NCI-H146 (cell line): ENCODE results near the gene VIPR1.

Experiments
- DNase-seq: peaks from one replicate; lab custom pipeline; 2025; lab: John Stamatoyannopoulos, UW

The VIPR1 gene

GRCh38 chr3:42510325-42510724 is 7.9 kb downstream of the VIPR1 start:
- no peak for DNase-seq

- DNase-seq, result no peak
These were observed 8.8 kb downstream of the VIPR1 start for GRCh38 chr3:42511201-42511600.

- DNase-seq, result no peak
These were observed 9.3 kb downstream of the VIPR1 start for GRCh38 chr3:42511736-42512135.

GRCh38 chr3:42513121-42513520 is 10.7 kb downstream of the VIPR1 start:
- DNase-seq, result no peak

GRCh38 chr3:42513521-42513920 is 11.1 kb downstream of the VIPR1 start:
- DNase-seq, result no peak

- no peak for DNase-seq
These were observed 12.4 kb downstream of the VIPR1 start for GRCh38 chr3:42514876-42515275.

GRCh38 chr3:42515391-42515916 is 13.0 kb downstream of the VIPR1 start:
- DNase-seq, result no peak

- DNase-seq, result no peak
These were observed 13.5 kb downstream of the VIPR1 start for GRCh38 chr3:42515976-42516375.

- DNase-seq, result no peak
These were observed 14.0 kb downstream of the VIPR1 start for GRCh38 chr3:42516443-42516842.

GRCh38 chr3:42517117-42517516 is 14.7 kb downstream of the VIPR1 start:
- no peak for DNase-seq

- no peak for DNase-seq
These were observed 16.5 kb downstream of the VIPR1 start for GRCh38 chr3:42518800-42519567.

- DNase-seq, result no peak
These were observed 17.1 kb downstream of the VIPR1 start for GRCh38 chr3:42519568-42519962.

GRCh38 chr3:42520336-42520735 is 17.9 kb downstream of the VIPR1 start:
- no peak for DNase-seq

- DNase-seq, result no peak
These were observed 18.5 kb downstream of the VIPR1 start for GRCh38 chr3:42520906-42521305.

GRCh38 chr3:42524751-42525150 is 22.3 kb downstream of the VIPR1 start:
- no peak for DNase-seq

- no peak for DNase-seq
These were observed 22.8 kb downstream of the VIPR1 start for GRCh38 chr3:42525212-42525611.

- no peak for DNase-seq
These were observed 23.4 kb downstream of the VIPR1 start for GRCh38 chr3:42525736-42526345.

GRCh38 chr3:42526616-42527367 is 24.3 kb downstream of the VIPR1 start:
- no peak for DNase-seq

GRCh38 chr3:42527368-42527917 is 25.0 kb downstream of the VIPR1 start:
- no peak for DNase-seq

GRCh38 chr3:42529468-42529867 is 27.0 kb downstream of the VIPR1 start:
- no peak for DNase-seq

- no peak for DNase-seq
These were observed 27.6 kb downstream of the VIPR1 start for GRCh38 chr3:42530073-42530472.

GRCh38 chr3:42531470-42531869 is 29.0 kb downstream of the VIPR1 start:
- no peak for DNase-seq

- no peak for DNase-seq
These were observed 29.8 kb downstream of the VIPR1 start for GRCh38 chr3:42532229-42532628.
